IPS-11a (cell line): ENCODE data around the gene CA11.

Experiments used
- H3K4me3 ChIP-seq: one replicate; pipeline ENCODE4 v1.5.1; 2013; ENCODE audit warnings: low read depth, low read length, control low read depth

The CA11 gene

DNA sequence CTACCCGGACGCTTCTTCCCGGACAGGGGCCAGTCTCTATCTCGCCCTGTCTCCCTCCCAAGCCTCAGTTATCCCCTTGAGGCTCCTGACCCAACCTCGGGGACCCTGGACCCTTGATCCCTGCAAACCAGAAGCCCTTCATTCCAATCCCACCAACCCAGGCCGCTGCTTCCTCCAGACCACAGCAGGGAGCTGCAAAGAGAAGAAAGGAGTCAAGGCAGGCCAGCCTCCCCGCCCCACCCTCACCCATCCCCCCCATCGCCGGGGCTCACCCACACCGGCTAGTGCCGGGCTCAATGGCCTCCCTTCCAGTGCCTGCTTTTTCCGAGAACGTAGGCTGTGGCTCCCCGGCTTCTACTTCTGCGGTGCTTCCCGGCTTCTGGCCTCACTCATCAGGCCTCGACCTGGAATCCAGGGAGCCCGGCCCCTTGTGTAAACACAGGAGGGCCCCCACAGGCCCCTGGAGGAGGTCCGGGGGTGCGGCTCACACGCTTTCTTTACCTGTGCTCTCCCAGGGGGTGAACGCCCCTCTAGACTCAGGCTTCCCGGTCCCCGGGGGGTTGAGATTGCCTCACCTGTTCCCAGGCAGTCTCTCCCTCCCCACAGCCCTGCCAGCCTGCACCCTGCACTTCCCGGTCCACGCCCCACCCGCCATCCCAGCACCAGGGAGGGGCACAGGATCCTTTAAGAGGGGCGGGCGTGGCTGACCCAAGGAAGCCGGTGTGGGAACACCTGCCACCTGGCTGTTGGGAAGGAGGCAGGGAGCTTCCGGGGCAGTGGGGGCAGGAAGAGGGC is 31.4 kb downstream of the CA11 start, which contains the start of gene FAM83E:
FAM83E (minus strand) TSS at position 641 of the 795 bp plus-strand sequence. CDS start 1,704 bp downstream, outside the sequence.
- H3K4me3 ChIP-seq, result no peak within 1 kb of the TSS

DNA sequence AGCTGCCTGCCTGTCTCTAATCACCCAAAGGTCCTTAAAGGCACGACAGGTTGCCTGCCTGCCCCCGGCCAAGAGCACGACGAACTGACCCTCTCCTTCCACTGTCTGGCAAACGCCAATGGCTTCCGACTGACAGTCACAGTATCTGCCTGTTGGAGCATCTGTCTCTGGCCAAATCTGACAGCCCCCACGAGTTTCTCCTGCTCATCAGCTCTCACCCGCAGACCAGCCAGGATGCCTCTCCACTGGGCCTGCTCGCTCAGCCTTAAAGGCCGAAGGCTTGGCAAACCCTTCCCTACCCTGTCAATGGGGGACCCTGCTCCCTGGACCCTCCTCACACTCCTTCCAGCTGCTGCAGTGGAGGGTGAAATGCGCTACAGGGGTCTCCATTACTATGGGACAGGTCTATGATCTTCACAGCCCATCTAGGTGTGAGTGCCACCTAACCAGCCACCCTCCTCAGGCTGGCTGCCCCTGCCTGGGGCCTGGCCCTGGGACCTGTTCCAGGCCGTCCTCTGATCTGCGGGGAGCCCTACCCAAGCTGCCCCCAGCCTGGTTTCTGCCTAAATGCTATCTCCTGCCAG is 32.0 kb downstream of the CA11 start:
- H3K4me3 ChIP-seq, result no peak overlapping the region

DNA sequence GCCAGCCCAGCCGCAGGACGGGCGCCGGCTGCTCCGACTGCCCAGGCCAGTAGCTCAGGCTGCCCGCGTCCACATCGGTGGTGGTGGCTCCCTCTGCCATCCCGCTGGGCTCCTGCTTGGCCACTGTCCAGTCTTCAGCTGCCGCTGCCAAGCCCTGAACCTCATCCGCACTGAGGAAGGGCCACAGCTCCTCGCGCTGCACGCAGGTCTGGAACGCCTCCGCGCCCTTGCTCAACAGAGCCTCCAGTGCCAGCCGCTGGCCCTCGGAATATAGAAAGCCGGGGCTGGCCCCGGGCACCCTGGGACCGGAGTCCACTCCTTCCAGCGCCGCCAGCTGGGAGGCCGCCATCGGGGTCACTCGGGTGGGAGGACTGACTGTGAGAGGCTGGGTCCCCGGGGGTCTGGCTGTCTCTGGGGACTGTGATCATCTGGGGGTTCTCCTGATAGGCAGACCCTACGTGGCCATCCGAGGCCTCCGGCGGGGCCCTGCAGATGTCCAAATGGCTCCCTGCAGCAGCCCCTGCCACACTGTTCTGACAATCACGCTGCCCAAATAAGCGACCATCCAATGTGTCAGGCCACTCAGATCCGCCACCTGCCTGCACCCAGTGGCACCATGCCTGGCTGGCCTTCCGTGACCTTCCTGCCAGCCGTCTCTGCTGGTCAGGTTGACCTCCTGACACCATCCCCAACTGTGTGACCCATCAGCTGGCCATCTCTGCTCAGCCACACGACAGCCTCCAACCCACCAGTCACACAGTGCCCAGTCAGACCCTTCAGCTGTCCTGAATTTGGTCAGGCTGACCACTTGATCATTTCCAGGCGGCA is 32.7 kb downstream of the CA11 start:
- no peak overlapping the region for H3K4me3 ChIP-seq

DNA sequence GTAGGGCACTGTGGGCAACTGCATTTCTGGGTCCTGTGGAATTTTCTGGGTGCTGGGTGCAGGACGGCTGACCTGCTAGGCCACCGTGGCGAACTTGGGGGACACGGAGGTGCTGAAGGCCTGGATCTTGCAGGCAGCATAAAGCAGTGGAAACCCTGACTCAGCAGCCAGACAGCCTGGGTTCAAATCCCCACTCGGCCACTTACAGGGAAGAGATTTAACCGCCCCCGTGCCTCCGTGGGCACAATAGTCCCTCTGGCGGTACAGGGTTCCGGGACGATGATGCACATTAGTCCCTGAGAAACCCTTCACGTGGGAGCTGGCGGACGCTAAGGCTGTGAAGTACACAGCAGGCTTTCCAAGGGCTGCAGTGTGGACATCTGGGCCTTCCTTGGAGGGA is 34.1 kb downstream of the CA11 start:
- no peak overlapping the region for H3K4me3 ChIP-seq

DNA sequence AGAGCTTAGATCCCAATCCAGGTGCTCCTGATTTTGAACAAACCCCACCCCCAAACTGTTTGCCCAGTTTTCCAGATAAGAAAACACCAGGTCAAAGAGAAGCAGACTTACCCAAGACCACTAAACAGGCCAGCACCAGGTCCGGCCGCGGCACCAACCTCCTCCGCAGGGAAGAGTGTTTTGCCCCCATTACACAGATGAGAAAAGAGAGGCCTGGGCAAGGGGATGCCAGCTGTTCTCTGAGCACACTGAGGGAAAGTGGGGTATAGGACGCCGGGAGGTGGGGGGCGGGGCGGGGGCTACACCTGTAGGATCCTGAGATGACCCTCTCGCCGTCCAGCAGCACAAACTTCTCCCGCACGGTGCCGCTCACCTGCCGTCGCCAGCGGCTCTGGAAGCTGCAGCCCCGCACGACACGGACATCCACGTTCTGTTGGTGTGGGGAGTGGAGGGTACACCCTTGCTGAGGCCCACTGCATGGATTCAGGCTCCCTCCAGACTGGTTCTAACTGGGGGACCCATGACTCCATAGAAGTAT is 36.3 kb downstream of the CA11 start:
- H3K4me3 ChIP-seq, result no peak overlapping the region

DNA sequence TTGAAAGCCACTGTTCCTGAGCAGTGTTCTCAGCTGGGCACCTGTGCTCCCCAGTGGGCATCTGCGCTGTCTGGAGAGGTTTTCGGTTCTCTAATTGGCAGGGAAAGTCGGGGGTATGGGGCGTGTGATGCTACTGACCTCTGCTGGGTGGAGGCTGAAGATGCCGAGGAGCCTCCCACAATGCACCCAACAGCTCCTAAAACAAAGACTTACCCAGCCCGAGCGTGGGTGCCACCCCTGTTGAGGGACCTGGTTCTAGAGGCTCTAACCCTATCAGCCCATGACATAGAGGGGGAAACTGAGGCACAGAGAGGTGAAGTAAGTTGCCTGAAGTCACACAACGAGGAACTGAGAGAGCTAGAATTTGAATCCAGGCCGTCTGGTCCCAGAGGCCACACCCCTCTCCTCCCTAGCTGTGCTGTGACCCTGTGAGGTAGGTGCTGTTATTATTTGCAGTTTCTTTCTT is 37.2 kb downstream of the CA11 start:
- no peak overlapping the region for H3K4me3 ChIP-seq

DNA sequence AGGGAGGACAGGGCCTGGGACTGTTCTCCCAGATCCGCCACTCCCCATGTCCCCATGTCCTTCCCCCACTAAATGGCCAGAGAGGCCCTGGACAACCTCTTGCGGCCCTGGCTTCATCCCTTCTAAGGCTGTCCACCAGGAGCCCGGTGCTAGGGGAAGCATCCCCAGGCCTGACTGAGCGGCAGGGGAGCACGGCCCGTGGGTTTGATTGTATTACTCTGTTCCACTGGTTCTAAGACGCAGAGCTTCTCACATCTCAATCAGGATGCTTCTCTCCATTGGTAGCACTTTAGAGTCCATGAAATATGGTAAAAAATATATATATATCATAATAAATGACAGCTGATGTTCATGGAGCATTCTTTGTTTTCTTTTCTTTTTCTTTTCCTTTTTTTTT is 38.6 kb downstream of the CA11 start:
- H3K4me3 ChIP-seq, result no peak overlapping the region

DNA sequence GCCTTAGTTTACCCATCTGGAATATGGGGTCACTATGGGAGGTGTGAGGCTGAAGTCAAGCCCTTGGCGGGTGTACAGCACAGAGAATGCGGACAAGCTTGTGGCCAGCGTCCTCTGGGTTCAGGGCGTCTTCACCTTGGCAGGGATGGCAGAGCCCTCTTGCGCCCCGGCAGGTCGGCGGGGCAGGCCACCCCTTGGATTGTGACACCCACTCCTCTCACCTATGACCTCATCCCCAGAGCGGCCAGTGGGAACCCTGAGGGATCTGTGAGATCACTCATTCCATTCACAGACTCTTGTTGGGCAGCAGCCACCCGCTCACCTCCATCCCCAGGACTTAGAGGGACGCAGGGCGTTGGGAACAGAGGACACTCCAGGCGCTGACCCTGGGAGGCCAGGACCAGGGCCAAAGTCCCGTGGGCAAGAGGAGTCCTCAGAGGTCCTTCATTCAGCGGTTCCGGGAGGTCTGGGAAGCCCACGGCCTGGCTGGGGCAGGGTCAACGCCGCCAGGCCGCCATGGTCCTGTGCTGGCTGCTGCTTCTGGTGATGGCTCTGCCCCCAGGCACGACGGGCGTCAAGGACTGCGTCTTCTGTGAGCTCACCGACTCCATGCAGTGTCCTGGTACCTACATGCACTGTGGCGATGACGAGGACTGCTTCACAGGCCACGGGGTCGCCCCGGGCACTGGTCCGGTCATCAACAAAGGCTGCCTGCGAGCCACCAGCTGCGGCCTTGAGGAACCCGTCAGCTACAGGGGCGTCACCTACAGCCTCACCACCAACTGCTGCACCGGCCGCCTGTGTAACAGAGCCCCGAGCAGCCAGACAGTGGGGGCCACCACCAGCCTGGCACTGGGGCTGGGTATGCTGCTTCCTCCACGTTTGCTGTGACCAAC is 39.3 kb downstream of the CA11 start, which contains the start of gene SPACA4:
SPACA4 (plus strand) TSS at position 280 of the 896 bp plus-strand sequence; CDS start at position 517, 237 bp downstream.
- H3K4me3 ChIP-seq, result no peak within 1 kb of the TSS

DNA sequence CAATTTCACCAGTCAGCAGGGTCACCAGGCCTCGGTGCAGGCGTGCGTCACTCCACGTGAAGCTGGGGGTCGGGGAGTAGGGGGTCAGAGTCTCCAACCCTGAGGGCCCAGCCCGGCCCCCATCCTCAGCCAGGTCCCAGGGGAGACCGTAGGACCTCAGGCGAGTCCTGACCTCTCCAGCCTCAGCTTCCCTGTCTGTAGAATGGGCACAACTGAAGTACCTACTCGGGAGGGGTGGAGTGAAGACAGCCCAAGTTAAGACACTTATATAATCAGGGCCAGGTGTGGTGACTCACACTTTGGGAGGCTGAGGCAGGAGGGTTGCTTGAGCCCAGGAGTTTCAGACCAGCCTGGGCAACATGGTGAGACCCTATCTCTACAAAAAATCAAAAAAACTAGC is 42.1 kb downstream of the CA11 start:
- no peak overlapping the region for H3K4me3 ChIP-seq

DNA sequence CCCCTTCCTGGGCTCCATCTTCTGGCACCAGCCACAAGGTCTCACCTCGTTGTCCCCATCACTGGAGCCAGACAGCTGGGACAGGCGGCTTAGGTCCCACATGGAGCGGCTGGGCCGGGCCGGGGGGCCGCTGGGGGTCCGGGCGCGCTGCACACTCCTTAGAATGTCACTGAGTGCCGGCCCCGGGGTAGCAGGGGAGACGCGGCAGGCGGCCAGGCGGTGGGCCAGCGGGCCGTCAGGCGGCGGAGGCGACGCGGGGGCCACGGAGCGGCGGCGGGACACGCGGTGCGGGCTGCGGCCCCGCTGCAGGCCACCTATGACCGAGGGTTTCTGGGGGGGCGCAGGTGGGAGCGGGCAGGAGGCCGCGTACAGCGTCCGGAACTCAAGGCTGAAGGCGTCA is 42.5 kb downstream of the CA11 start:
- no peak overlapping the region for H3K4me3 ChIP-seq

DNA sequence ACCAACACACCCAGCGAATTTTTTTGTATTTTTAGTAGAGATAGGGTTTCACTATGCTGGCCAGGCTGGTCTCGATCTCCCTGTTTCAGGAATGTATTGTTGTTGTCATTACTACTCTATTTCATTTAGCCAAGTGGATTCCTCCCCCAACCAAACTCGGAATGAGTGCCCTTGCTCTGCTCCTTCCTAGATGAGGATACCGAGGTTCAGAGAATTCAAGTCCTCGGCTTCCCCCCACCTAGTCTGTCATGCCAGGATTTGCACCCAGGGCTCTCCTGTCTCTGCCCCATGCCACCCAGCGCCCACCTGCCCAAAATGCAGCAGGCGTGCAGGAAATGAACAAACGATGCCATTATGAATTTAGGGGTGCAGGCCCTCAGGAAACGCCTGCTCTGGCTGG is 43.0 kb downstream of the CA11 start:
- no peak overlapping the region for H3K4me3 ChIP-seq

DNA sequence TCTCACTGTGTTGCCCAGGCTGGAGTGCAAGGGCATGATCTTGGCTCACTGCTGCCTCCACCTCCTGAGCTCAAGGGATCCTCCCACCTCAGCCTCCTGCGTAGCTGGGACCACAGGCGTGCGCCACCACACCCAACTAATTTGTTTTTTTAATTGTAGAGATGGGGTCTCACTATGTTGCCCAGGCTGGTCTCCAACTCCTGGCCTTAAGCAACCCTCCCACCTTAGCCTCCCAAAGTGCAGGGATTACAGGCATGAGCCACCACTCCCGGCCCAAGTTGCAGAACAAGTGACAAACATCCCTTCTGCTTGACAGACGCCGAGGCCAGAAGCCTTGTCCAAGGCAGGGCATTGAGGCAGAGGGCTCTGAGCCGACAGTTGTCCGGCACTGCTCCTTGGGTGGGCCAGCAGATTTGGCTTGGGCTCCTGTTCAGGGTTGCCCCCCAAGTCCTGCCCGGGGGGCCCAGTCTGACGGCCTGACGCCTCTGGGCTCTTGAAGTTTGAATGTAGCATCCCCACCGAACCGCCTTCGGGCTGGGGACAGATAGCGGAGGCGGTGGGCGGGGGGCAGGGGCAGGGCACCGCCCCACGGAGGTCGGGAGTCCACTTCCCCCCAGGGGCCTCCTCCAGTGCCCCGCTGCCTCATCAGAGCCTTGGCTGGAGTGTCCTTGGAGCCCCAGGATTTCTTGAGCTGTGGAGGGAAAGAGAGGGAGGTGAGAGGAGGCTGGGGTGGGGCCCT is 45.1 kb downstream of the CA11 start:
- H3K4me3 ChIP-seq, result no peak overlapping the region

DNA sequence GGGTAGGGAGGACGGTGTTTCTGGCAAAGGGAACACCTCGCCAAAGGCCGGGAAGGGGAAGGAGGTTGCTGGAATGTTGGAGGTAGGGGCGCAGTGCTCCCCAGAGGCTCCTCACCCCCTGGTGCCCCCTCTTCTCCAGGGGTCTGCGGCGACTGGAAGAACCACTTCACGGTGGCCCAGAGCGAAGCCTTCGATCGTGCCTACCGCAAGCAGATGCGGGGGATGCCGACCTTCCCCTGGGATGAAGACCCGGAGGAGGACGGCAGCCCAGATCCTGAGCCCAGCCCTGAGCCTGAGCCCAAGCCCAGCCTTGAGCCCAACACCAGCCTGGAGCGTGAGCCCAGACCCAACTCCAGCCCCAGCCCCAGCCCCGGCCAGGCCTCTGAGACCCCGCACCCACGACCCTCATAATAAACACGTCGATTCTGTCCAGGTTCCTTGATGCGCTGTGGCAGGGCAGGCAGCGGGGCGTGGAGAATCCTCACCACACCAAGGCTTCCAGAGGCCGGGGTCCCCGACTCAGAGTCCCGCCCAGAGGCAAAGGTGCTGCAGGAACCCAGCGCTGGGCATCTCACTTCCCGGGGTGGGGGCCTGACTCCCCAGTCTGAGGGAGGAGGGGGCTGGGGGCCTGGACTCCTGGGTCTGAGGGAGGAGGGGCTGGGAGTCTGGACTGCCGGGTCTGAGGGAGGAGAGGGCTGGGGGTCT is 46.8 kb downstream of the CA11 start:
- no peak overlapping the region for H3K4me3 ChIP-seq

DNA sequence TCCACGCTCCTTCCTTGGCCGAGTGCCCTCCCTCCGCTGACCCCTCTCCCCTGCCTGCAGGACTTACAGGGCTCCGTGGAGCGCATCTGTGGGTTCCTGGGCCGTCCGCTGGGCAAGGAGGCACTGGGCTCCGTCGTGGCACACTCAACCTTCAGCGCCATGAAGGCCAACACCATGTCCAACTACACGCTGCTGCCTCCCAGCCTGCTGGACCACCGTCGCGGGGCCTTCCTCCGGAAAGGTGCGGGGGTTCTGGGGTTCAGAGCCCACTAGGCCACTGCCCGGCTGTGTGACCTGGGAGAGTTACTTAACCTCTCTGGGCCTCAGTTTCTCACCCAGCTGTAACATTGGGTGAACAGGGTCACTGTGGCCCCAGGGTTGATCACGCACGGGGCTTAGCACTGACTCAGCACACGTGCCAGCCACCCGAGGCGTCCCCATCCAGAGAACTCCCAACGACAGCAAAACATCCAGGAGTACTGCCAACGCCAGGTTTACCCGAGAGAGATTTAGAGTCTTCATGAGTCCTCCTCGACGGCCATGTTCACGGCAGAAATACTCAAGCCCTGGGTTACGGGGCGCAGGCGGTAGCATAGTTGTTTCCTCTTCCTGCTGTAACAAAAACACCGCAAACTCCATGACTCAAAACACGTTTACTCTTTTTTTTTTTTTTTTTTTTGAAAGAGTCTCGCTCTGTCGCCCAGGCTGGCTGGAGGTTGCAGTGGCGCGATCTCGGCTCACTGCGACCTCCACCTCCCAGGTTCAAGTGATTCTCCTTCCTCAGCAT is 49.1 kb downstream of the CA11 start:
- no peak overlapping the region for H3K4me3 ChIP-seq

DNA sequence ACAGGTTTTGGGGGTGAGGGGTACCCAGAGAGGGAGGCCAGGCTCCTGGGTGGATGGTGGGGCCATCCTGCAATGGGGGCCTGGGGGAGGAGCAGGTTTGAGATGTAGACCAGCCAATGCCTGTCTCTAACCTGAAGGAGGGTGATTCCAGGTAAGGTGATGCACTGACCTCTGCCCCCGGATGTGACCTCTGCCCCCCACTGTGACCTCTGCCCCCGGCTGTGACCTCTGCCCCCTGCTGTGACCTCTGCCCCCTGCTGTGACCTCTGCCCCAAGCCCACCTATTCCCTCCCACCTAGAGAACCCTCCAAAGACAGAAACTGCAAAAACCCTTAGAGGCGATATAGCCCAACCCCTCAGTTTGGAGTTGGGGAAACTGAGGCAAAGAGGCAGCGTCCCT is 49.8 kb downstream of the CA11 start:
- H3K4me3 ChIP-seq, result no peak overlapping the region

DNA sequence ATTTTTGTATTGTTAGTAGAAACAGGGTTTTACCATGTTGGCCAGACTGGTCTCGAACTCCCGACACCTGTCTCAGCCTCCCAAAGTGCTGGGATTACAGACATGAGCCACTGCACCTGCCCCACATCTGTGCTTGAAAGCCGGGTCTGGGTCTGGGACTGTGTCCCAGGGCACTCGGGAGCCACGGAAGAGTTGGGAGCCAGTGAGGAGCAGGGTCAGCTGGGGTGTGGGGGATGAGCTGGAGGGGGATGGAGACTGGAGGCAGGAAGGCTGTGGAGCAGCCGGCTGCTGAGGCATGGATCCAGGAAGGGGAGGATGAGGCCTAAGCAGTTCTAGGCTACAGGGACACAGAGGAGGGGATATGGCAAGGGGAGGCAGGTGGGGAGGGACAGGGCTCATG is 50.2 kb downstream of the CA11 start:
- H3K4me3 ChIP-seq, result no peak overlapping the region

DNA sequence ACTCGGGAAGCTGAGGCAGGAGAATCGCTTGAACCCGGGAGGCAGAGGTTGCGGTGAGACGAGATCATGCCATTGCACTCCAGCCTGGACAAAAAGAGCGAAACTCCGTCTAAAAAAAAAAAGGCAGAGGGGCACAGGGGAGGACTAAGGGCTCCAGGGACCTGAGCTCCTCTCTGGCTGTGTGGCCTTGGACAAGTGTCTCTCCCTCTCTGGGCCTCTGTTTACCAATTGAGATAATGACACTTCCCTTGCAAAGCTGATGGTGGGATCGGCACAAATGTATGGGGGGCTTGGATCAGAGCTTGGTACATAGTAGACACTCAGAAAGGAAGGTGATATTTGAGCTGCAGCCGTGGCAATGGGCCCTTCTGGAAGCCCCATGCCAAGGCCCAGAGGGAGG is 50.8 kb downstream of the CA11 start:
- no peak overlapping the region for H3K4me3 ChIP-seq

DNA sequence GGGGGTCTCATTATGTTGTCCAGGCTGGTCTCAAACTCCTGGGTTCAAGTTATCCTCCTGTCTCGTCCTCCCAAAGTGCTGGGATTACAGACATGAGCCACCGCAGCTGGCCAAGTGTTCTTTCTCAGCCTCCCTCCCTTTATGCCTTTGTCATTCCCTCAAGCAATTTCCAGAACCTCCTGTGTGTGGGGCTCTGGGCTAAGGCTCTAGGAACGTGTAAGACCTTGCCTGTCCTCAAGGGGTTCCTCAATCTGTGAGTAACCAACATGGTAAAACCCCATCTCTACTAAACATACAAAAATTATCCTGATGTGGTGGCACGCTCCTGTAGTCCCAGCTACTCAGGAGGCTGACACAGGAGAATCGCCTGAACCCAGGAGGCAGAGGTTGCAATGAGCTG is 55.0 kb downstream of the CA11 start:
- no peak overlapping the region for H3K4me3 ChIP-seq
